Hepatocyte (in vitro differentiated cells): ENCODE results near the gene AURKB. TPM values are rescaled to one million over a fixed set of nuclear protein-coding genes. Genes with fewer than 3 reads are reported as not detected.

Experiments used
- DNase-seq: peaks from one replicate; pipeline ENCODE4 v3.0.0-alpha.2; 2016; ENCODE audit warnings: low spot score
- H2AFZ ChIP-seq: fragments of 200-600 bp; sonication (generic); 2 replicates; pipeline ENCODE4 v1.6.0; 2016; ENCODE audit warnings: antibody characterized with exemption, mild to moderate bottlenecking
- H3K27ac ChIP-seq: fragments of 200-600 bp; sonication (generic); 2 replicates; pipeline ENCODE4 v1.5.1; 2016; ENCODE audit warnings: mild to moderate bottlenecking
- H3K27me3 ChIP-seq: fragments of 200-600 bp; sonication (generic); 2 replicates; pipeline ENCODE4 v1.6.1; 2016
- H3K36me3 ChIP-seq: fragments of 200-600 bp; sonication (generic); replicated peaks from 2 replicates; pipeline ENCODE4 v1.5.1; 2016; ENCODE audit warnings: low read depth; ENCODE audit not compliant: insufficient read depth
- H3K4me1 ChIP-seq: fragments of 200-600 bp; sonication (generic); 2 replicates; pipeline ENCODE4 v1.5.1; 2016; ENCODE audit warnings: mild to moderate bottlenecking, moderate library complexity; ENCODE audit not compliant: insufficient read depth
- H3K4me2 ChIP-seq: fragments of 200-600 bp; sonication (generic); 2 replicates; pipeline ENCODE4 v1.6.0; 2016
- H3K4me3 ChIP-seq: fragments of 200-600 bp; sonication (generic); 2 replicates; pipeline ENCODE4 v1.5.1; 2016; ENCODE audit warnings: mild to moderate bottlenecking
- H3K79me2 ChIP-seq: fragments of 200-600 bp; sonication (generic); 2 replicates; pipeline ENCODE4 v1.6.0; 2017; ENCODE audit warnings: mild to moderate bottlenecking
- H3K9me2 ChIP-seq: fragments of 200-600 bp; sonication (generic); replicated peaks from 2 replicates; pipeline ENCODE4 v1.6.0; 2017; ENCODE audit warnings: mild to moderate bottlenecking; ENCODE audit not compliant: insufficient read depth
- H3K9me3 ChIP-seq: fragments of 200-600 bp; sonication (generic); 2 replicates; pipeline ENCODE4 v1.5.1; 2016; ENCODE audit warnings: low read depth, mild to moderate bottlenecking
- H4K20me1 ChIP-seq: fragments of 200-600 bp; sonication (generic); 2 replicates; pipeline ENCODE4 v1.6.0; 2016; ENCODE audit warnings: mild to moderate bottlenecking; ENCODE audit not compliant: insufficient read depth, poor library complexity, severe bottlenecking
- CTCF ChIP-seq: fragments of 200-600 bp; sonication (generic); IDR thresholded peaks from 2 replicates; pipeline ENCODE4 v1.5.1; 2016; ENCODE audit warnings: antibody characterized with exemption, mild to moderate bottlenecking; ENCODE audit not compliant: poor library complexity
- EZH2 ChIP-seq: fragments of 200-600 bp; sonication (generic); IDR thresholded peaks from 2 replicates; pipeline ENCODE4 v1.6.1; 2016; ENCODE audit warnings: antibody characterized with exemption, mild to moderate bottlenecking, borderline replicate concordance
- EZH2phosphoT487 ChIP-seq: fragments of 200-600 bp; sonication (generic); IDR thresholded peaks from one replicate; pipeline ENCODE4 v1.6.1; 2018; ENCODE audit warnings: antibody characterized with exemption, mild to moderate bottlenecking, low read depth, moderate library complexity; ENCODE audit not compliant: unreplicated experiment, severe bottlenecking
- WGBS: methylation state at CpG from one replicate; pipeline ENCODE4 v1.1.6; 2016; ENCODE audit warnings: low lambda C conversion rate; ENCODE audit errors: missing lambda C conversion rate; 5-methylcytosine and 5-hydroxymethylcytosine counted together
- polyA plus RNA-seq: library from polyadenylated mRNA; unstranded; fragments of >200 nt; fragmentation: Nextera tagmentation; extraction: Ambion mirVana; gene quantifications from 2 replicates; pipeline ENCODE4 v1.2.1, GENCODE V29; 2016
- total RNA-seq: library from RNA; depleted of rRNA; stranded (reverse); fragments of >200 nt; gene quantifications from 2 replicates; pipeline ENCODE4 v1.2.3, GENCODE V29; 2014

AURKB gene
- total and polyA plus RNA-seq, 2 experiments from 2014 or later, result 9.9 to 25.3 TPM

DNA sequence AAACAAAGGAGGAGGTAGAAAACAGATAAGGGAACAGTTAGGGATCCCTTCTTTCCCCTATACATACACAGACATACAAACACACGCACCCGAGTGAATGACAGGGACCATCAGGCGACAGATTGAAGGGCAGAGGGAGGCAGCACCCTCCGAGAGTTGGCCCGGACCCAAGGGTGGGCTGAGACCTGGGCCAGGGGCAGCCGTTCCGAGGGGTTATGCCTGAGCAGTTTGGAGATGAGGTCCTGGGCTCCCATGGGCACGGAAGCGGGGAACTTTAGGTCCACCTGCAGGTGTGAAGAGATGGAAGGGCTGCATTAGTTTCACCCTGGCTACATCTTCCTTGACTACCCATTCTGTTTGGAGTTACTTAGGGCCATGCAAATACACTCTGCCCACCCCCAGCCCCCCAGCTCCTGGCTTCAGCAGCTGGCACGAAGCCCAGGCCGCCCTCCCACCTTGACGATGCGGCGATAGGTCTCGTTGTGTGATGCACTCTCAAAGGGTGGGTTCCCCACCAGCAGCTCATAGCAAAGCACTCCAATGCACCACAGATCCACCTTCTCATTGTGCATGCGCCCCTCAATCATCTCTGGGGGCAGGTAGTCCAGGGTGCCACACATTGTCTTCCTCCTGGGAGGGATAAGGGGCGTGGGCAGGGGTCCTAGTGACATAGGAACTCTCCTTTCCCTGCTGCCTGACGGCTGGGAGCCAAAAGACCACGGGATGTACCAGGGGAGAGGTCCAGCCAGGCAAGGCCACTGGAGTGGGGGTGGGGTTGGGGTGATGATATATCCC lies 5.4 kb downstream of the AURKB start:
- no peaks in the 10 kb centered on the region for H3K4me1 ChIP-seq
- no peak for TF ChIP-seq EZH2
- TF ChIP-seq CTCF, result no peak
- TF ChIP-seq EZH2phosphoT487, result no peak
- H3K79me2 ChIP-seq, result peaks cover 25% of the 10 kb centered on the region
- H4K20me1 ChIP-seq, result no peaks in the 10 kb centered on the region
- H3K4me3 ChIP-seq, result no peak overlapping the region
- DNase-seq, result no peak
- H3K9me2 ChIP-seq, result no peaks in the 10 kb centered on the region
- no peak overlapping the region for H3K4me2 ChIP-seq
- no peak overlapping the region for H2AFZ ChIP-seq
- no peaks in the 10 kb centered on the region for H3K27me3 ChIP-seq
- no peaks in the 10 kb centered on the region for H3K9me3 ChIP-seq
- 96% methylated on average over 19 of the region's 19 CpGs for WGBS
- no peaks in the 10 kb centered on the region for H3K36me3 ChIP-seq
- H3K27ac ChIP-seq, result no peak overlapping the region

DNA sequence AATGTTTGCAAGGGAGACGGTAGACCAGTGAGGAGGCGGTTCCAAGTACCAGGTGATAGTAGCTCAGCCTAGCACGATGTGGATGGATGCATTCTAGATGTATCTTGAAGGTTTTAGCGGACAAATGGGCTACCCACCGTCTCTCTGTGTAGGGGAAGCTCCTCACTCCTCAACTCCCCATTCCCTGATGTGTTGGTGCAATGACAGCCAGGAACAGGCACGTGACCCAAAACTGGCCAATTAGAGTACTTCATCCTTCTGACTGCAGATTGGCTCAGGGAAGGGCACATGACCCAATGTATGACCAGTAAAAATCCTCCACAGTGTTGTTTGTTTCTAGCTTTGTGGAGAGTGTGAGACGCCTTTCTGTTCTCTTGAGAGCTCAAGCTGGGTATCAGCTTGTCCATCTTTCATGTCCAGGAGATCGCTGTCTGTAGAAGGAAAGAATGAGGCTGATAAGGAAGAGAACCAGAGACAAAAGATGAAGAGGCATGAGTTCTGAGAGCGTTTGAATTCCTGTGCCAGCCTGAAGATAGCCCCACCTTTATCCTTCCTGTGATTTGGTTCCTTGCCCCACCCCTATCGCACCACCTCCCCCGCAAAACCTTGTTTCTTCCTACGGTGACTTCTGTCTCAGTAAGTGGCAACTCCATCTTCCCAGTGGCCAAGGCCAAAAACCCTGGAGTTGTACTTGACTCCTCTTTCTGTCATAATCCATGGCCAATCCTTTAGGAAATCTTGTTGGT lies 18.1 kb downstream of the AURKB start:
- H3K4me3 ChIP-seq, result no peak overlapping the region
- H3K27ac ChIP-seq, result peak overlapping the region; percentile 63
- no peaks in the 10 kb centered on the region for H4K20me1 ChIP-seq
- H2AFZ ChIP-seq, result peak overlapping the region; percentile 10
- peaks cover 9% of the 10 kb centered on the region for H3K79me2 ChIP-seq
- peak; percentile 90 for DNase-seq
- no peaks in the 10 kb centered on the region for H3K36me3 ChIP-seq
- H3K9me3 ChIP-seq, result no peaks in the 10 kb centered on the region
- TF ChIP-seq EZH2phosphoT487 (no peak), EZH2 (no peak), CTCF (no peak)
- H3K4me2 ChIP-seq, result peak overlapping the region; percentile 64
- no peaks in the 10 kb centered on the region for H3K27me3 ChIP-seq
- 19% methylated on average over 12 of the region's 12 CpGs for WGBS
- peaks cover 12% of the 10 kb centered on the region for H3K4me1 ChIP-seq
- H3K9me2 ChIP-seq, result no peaks in the 10 kb centered on the region

- no peaks in the 10 kb centered on the region for H3K9me2 ChIP-seq
- H3K27me3 ChIP-seq, result no peaks in the 10 kb centered on the region
- peaks cover 12% of the 10 kb centered on the region for H3K4me1 ChIP-seq
- TF ChIP-seq EZH2, result no peak
- no peak for TF ChIP-seq EZH2phosphoT487
- TF ChIP-seq CTCF, result no peak
- no peaks in the 10 kb centered on the region for H3K36me3 ChIP-seq
- H3K79me2 ChIP-seq, result peaks cover 9% of the 10 kb centered on the region
- H3K4me3 ChIP-seq, result no peak overlapping the region
- H4K20me1 ChIP-seq, result no peaks in the 10 kb centered on the region
- 50% methylated on average over 6 of the region's 6 CpGs for WGBS
- H3K9me3 ChIP-seq, result no peaks in the 10 kb centered on the region
- DNase-seq, result no peak
- H3K4me2 ChIP-seq, result peak overlapping the region; percentile 72
- H2AFZ ChIP-seq, result peak overlapping the region; percentile 54
- H3K27ac ChIP-seq, result peak overlapping the region; percentile 67
Measured at GRCh38 chr17:8190506-8190905, 19.9 kb downstream of the AURKB start.
